Stimulated activated CD4-positive, alpha-beta T cell treated with anti-CD3 and anti-CD28 coated beads, Interleukin-4, amount 100 ng/mL, for 24 hours (primary cell): ENCODE data around the gene TTC32.
"Not testable (repeated sequence)": the region's sequence is repeated elsewhere in the genome, so short reads cannot be mapped to it uniquely, and the experiment has no call there.

Source experiments
- DNase-seq: peaks from one replicate; pipeline ENCODE4 v3.0.0-alpha.2; 2020

TTC32 gene

DNA sequence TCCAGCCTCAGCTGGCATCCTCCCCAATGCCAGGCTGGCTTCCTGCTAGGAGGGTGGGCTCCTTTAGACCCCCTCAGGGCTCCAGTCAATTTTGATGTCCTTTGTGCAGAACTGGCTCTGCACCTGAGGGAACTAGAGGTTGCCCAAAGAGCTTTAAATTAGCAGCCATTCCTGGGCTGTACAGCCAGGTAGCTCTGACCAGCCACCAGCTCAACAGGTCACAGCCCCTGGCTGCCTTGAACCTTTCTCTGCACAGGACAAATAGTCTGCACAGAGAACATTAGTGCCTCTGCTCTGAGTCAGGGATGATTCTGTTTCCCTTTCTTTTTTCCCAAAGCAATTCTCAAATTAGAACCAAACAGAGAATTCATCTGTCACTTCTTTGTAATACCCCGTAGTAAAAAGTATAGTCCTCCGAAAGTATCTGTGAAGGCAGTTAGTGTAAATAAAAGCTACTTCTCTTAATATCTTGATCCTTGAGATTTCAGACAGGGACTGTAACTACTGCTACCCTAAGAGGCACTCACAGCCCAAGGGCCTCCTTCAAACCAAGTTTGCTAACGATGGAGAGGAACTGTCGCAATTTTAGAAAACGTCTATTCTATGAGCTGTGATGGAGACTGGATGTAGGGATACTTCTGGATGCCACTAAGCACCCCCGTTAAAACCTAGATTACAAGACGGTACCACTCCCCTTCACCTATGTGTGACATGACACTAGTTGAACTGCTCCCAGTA, 3.0 kb downstream of the TTC32 start:
- no peak for DNase-seq

- DNase-seq, result no peak
These were observed 4.0 kb downstream of the TTC32 start for GRCh38 chr2:19897623-19898245.

GRCh38 chr2:19895535-19895934, 6.2 kb downstream of the TTC32 start:
- DNase-seq, result no peak

DNA sequence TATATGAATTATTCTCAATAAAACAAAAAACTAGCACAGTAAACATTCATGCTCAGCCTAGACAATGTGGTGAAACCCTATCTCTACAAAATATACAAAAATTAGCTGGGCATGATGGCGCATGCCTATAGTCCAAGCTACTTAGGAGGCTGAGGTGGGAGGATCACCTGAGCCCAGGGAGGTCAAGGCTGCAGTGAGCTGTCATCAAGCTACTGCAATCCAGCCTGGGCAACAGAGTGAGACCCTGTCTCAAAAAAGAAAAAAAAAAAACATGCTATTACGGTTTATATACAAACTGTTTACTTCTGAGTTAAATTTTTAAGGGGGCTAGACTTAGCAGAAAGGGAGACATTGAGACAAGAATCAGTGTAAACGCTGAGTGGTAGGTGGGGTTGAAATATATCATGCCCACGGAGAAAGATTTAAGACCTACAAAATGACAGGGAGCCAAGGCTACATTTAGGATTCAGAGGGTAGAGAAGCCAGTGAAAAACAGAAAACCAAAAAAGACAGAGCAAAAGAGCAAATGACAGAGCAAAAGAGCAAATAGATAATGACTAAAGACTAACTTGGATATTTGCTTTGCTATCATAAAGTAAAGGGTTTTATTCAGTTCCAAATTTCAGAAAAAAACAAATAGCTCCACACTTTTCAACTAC, 7.5 kb downstream of the TTC32 start:
- DNase-seq, result no peak

DNA sequence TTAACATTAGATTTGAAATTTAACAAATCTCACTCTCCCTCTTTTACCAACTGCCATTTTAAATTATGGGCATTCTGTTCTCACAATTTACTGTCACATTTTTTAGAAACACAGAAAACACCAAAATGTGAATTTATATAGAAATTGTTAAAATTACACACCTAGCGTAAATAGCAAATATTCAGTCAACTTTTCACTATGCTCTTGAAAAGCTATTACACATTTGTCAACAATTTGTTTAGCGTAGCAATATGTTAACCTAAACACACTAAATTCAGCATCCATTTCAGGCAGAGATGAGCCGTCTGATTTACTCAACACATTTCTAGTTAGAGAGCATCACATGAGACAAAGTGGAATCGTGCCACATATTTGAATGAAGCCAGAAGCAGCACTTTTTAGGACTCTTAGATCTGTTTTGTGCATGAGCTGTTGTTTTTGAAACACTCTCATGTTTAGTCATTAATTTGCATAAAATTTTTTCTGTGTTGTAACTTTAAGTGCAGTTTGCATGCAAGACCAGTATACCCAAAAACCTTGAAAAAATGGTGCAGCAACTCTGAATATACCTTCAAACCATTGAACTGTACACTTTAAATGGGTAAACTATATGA, 8.2 kb downstream of the TTC32 start:
- no peak for DNase-seq

GRCh38 chr2:19891971-19892370, 9.8 kb downstream of the TTC32 start:
- DNase-seq, result not testable (repeated sequence)

- DNase-seq, result no peak
These were observed 11.7 kb downstream of the TTC32 start for GRCh38 chr2:19890104-19890503.

DNA sequence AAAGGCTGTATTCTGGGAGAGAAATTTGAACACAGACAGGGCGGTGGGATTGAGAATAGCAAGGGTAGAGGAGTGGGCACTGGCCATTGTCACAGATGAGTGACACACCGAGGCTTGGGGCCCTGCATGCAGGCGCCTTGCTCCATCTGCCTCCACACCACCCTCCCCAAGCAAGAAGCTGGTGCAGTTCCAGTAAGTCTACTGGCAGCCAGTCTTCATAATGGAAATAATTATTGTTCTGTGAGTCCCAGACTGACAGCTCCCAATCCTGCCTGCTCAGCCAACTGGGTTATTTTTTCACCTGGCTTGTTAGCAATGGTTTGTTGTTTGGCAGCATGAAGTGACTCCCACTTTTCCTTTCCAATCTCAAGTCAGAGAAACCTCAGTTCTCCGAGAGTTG, 13.0 kb downstream of the TTC32 start:
- DNase-seq, result no peak

DNA sequence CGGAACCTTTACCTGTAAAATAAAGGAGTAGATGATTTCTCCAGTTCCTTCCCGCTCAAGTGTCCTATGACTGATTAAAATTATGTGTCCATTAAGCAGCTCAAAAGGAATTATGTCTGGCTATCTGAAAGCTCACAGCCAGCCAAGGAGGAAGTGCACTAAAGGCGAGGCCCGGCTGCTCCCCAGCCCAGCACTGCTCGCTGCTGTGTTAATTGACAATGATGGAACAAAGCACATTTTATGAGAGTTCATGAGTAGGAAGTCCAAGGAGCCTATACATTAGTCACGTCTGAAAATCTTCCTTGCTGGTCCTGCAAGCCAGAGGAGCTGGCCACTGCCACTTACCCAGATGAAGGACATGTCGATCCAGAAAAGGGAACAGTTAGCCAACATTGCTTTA, 14.3 kb downstream of the TTC32 start:
- DNase-seq, result no peak

- DNase-seq, result no peak
These were observed 15.5 kb downstream of the TTC32 start for GRCh38 chr2:19886261-19886660.

- peak; percentile 1 for DNase-seq
These were observed 16.0 kb downstream of the TTC32 start for GRCh38 chr2:19885791-19886190.

GRCh38 chr2:19883971-19884720, 17.6 kb downstream of the TTC32 start:
- DNase-seq, result peak; percentile 2

DNA sequence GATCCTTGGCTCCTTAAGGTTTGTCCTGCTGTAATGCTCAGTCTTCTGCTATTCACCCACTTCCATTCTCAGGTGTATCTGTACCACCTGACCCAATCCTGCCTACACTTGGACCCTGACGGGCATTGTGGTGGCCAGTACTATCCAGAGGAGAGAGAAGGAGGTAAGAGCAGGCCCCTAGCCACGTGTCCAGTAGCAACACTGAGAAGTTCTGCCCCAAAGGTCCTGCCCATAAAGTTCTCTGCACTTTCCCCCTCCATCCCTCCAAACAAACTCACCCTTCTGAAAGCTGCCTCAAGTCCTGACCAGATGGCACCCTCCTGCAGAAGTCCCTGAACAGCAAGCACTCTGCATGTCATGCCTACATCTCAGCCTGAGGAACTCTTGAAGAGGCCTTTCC, 18.3 kb downstream of the TTC32 start:
- peak; percentile 1 for DNase-seq

DNA sequence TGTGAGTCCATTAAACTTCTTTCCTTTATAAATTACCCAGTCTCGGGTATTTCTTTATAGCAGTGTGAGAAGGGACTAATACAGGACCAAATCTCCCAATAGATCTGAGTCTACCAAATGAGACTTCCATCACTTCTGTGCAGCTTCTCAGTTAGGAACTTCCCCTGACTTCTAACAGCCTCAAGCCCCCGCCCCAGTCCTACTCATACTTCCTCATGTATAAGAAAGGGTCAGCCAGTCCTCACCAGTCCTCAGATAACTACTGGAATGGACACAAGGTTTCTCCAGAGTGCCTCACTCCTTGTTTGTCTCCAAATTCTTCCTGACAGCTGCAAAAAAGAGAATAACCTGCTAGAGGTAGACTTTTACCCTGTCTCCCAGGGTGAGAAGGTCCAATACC, 19.5 kb downstream of the TTC32 start:
- no peak for DNase-seq

DNA sequence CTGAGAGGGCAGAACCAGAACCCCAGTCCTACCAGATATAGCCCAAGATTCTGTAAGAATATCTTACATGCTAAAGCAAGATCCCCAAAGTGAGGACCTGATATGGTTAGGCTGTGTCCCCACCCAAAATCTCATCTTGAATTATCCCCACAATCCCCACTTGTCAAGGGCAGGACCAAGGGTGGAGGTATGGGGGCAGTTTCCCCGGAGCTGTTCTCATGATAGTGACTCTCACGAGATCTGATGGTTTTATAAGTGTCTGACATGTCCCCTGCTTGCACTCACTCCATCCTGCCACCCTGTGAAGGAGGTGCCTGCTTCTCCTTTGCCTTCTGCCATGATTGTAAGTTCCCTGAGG, 19.9 kb downstream of the TTC32 start:
- no peak for DNase-seq

- no peak for DNase-seq
These were observed 20.4 kb downstream of the TTC32 start for GRCh38 chr2:19881221-19881907.

- DNase-seq, result not testable (repeated sequence)
These were observed 21.6 kb downstream of the TTC32 start for GRCh38 chr2:19880191-19880590.

DNA sequence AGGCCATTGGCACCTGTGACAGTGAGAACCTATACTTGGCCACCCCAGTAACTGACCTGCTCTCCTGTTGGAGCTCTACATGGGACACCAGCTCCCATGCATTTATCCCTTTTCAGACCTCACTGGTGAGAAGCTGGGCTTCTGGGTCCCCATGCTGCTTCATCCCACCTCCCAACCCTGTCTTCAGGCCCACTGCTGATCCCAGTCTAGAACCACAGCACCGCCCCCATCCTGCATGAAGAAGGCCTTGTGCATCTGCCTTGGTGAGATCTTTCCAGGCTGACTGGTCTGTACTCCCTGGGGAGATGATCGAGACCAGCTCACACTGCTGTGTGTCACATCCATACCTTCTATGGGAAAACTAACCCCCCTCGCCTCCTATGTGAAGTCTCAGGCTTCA, 22.7 kb downstream of the TTC32 start:
- DNase-seq, result no peak

DNA sequence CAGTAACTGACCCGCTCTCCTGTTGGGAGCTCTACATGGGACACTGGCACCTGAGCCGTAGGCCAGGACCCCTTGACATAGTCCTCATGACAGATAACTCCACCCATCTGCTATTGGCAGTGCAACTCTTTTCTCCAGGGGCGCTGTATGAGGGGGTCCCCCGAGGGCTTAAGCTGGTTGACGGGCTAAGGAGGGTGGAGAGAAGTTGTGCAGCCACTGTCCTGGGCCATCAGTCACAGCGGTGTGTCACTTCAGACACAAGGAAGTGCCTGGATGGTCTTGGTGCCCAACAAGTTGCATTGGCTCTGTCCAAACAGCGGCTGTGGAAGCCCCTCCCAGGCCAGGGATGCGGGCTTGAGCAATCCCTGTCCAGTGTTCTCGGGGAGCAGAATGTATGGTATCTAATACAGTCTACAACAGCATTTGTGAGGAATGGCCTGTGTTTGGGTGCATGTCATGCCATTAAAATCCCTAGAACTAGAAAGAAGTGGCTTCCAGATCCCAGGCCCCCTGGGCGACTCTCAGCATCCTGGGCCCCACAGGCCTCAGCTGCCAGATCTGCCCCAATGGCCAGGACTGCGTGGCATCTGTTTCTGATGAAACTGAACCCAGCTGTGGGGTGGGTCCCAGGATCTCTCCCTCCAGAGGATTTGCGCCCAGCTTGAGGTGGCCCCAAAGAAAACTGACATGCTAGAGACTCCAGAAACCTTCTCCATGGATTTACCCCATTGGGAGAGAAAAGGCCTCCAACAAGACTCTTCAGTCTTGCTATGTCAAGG, 23.3 kb downstream of the TTC32 start:
- no peak for DNase-seq

GRCh38 chr2:19876751-19877150, 25.0 kb downstream of the TTC32 start:
- DNase-seq, result no peak

DNA sequence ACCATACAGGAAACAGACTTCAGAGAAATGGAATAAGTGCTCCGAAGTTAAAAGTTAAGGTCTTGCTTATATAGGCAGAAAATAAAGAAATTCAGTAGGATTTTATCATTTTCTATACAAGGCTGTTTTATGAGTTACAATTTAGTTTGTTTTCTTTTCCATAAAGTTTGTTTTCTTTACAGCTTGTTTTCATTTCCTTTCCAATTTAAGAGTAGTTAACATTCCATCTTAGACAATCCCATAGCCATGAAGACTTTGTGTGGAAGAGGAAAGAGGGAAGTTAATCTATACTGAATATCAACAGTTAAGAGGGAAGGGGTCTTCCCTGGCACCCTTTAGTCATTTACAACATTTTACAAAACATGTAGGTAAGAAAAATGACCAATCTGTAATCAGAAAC, 26.5 kb downstream of the TTC32 start:
- no peak for DNase-seq

DNA sequence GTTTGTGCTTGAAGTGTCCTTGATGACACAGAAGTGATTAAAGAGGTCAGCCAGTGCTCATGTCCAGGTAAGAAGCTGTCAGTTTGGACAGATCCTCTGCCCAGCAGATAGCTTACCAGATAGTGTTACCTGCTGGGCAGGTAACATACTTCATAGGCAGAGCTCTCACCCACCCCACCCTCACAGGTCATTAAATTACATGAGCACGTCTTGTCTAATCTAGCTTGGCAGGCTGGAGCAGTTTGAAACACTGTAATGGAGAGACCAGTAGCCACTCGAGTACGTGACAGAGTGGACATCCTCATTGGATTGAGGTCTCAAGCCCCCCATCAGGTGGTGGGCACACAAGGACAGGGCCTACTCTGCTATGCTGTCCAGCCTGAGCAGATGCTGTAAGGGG, 27.1 kb downstream of the TTC32 start:
- no peak for DNase-seq
